DMS53 treated with DMSO at 0.1 percent for 48 hours (cell line): ENCODE measurements around the gene ATRNL1.
"Not testable (repeated sequence)": the region's sequence is repeated elsewhere in the genome, so short reads cannot be mapped to it uniquely, and the experiment has no call there.

Experiments used
- DNase-seq: peaks from one replicate; lab custom pipeline; 2025; ENCODE audit not compliant: unreplicated experiment; lab: John Stamatoyannopoulos, UW

ATRNL1 gene

DNA sequence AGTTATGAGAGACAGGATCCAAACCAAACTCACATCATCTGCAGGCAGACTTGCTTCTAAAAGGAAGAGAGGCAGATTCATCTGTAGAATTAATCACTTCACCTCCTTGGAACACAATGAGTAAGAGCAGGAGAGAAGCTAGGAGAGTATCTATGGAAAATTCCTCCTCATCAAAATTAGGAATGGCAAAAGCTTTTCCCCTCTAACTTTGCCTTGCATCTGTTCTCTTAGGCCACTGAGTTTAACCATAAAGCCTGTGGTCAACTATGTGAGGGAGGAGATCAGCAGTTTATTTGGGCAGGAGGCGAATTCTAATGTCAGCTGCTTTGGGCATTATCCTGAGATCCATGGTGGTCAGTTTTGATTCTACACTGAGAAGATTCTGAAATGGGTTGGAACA lies 618.1 kb downstream of the ATRNL1 start:
- no peak for DNase-seq

- no peak for DNase-seq
Observed at GRCh38 chr10:115720121-115720520, 627.0 kb downstream of the ATRNL1 start.

- DNase-seq: no peak
Observed at GRCh38 chr10:115727129-115727528, 634.0 kb downstream of the ATRNL1 start.

- no peak for DNase-seq
Observed at GRCh38 chr10:115744089-115744488, 650.9 kb downstream of the ATRNL1 start.

DNA sequence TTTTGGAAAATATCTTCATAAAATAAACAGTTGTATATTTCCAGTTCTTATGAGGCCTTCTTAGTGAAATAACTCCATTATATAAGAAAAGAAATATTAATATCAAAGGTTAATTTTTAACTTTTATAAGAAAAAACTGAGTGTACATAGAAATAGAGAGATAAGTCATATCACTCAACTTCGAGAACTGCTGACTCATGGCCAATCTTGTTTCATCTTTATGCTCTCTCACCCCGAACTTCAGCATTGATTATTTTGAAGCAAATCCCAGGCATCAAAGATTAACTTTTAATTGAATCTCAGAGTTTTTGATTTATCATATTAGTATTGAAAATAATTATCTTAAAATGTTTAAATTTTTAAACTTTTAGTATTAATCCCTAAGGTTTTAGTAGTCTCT lies 652.8 kb downstream of the ATRNL1 start:
- DNase-seq: no peak

DNA sequence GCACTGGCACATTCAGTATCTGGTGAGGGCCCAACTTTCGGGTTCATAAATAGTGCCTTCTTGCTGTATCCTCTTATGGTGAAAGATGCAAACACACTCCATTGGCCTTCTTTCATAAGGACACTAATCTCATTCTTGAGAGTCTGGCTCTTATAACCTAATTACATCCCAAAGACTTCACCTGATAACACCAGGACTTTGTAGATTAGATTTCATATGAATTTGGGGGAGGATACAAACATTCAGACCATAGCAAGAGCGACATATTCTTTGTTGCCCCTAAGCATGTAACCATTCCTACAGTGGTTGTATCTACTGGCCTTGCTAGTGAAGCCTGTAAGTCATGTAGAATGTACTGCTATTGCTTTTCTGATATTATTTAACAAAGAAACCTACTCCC lies 654.6 kb downstream of the ATRNL1 start:
- DNase-seq: no peak

- not testable (repeated sequence) for DNase-seq
Observed at GRCh38 chr10:115758488-115758887, 665.3 kb downstream of the ATRNL1 start.

- no peak for DNase-seq
Observed at GRCh38 chr10:115760131-115760530, 667.0 kb downstream of the ATRNL1 start.

- DNase-seq: no peak
Observed at GRCh38 chr10:115761166-115761565, 668.0 kb downstream of the ATRNL1 start.

DNA sequence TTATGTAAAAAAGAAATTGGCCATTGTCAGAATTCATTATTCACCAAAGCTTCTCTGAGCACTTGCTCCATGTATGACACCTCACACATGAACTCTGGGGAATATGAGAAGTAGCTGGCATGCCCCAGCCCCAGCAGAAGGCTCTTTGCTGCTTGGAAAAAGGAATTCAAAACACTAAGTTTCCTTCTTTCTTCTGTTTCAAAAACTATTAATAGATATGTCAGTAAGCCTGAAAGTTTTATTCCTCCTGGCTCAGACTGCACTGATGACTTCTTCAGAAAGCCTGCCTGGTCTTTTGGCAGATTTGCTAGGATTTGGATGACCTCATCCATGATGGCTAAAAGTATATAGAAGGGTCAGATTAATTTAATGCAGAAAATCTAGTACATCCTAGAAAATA lies 668.9 kb downstream of the ATRNL1 start:
- no peak for DNase-seq

GRCh38 chr10:115771755-115772154 lies 678.6 kb downstream of the ATRNL1 start:
- no peak for DNase-seq

DNA sequence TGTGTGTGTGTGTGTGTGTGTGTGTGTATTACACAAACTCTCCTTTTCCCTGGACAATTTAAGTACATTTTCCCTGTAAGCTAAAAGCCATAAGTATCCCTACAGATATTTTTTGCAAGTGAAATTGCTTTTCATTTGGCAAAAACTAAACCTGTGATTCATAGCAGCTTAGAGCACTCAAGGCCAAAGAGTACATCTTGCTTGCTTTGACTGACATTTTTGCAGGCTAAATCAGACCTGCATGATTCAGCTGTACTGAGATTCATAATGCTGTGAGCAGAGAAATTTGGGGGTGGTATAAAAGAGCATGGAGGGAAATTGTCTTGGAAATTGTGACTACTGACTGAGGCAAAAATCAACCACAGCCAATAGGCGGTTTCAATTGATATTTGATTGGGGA lies 679.4 kb downstream of the ATRNL1 start:
- DNase-seq: no peak

GRCh38 chr10:115773832-115774231 lies 680.7 kb downstream of the ATRNL1 start:
- DNase-seq: no peak

- no peak for DNase-seq
Observed at GRCh38 chr10:115774721-115775120, 681.6 kb downstream of the ATRNL1 start.

- no peak for DNase-seq
Observed at GRCh38 chr10:115777646-115778045, 684.5 kb downstream of the ATRNL1 start.

- no peak for DNase-seq
Observed at GRCh38 chr10:115790220-115790619, 697.1 kb downstream of the ATRNL1 start.

DNA sequence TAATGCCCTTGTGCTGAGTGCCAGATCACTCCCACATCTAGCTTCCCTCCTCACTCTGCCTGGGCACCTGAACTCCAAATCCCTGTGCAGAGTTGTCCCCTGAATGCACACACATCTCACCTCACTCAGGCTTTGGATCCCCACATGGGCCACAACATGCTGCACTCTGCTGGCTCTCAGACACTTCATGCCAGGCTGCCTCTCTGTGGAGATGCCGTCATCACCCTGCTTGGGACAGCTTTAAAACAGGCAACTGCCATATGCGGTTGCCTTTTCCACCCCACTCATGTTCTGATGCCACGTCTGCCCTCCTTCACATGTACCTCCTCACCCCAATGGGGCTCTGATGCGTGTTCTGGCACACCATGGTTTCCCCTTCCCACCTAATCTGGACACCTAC lies 702.8 kb downstream of the ATRNL1 start:
- no peak for DNase-seq

DNA sequence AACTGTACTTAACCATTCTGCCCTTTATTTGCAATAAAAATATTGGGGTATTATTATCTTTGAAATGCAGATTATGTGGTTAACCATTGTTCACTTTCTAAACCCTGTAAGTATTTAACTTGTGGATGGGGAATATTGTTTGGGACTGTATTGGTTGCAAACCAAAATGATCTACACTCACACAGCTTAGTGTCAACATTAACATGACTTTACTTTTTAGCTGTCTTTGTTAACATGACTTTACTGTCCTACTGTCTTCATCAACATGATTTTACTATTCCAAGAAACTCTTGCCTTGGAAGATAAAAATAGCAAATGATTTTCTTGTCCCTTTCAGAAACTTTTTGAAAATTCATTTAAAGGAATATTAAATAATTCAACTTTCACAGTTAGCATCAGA lies 708.3 kb downstream of the ATRNL1 start:
- no peak for DNase-seq

DNA sequence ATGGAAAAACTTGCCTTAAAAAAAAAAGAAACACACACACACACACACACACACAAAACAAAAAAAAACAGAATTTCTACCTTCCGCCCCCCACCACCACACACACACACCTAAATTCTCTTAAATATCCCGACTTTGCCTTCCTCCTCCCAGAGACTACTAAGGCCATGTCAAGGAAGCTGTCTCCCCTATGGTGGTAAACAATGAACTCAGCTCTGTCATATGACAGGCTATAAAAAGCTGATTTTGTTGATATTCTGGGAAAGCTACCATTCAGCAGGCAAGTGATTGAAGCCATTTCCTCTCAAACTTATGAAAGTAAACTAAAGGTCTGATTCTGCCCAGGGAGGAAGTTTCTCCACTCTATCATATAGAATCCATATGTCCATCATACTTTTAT lies 708.8 kb downstream of the ATRNL1 start:
- no peak for DNase-seq

DNA sequence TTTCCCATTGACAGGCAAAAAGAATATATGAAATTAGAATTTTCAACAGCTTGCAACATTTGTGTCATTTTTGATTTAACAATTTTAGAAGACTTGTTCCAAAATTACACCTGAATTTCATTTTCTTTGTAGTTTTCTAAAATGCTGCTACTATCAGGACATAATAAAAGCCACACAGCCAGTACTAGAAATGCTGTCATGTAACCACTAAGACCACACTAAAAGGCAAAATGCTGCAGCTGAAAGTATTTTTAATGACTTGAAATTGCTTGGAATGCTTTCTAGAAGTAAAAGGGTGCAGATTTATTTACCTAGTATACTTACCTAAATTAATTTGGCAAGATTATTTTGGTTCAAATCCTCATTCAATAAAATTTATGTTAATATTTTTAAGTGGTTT lies 709.7 kb downstream of the ATRNL1 start:
- DNase-seq: no peak

DNA sequence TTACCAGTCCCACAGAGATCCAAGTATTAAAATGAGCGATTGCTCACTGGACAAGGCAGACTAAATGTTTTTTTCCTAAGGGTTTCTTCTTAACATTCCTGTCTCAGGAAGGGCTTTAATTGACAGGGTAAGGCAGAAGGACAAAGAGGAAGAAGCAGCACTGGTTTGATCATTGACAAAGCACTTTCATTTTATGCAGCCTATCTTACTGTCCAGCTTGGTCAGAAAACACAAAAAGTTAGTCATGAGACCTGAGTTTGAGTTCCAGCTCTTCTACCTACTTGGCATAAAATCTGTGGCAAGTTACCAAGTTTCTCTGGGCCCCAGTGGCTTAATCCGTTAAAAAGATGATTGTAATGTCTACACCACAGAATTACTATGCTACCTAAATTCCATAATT lies 721.4 kb downstream of the ATRNL1 start:
- DNase-seq: no peak

DNA sequence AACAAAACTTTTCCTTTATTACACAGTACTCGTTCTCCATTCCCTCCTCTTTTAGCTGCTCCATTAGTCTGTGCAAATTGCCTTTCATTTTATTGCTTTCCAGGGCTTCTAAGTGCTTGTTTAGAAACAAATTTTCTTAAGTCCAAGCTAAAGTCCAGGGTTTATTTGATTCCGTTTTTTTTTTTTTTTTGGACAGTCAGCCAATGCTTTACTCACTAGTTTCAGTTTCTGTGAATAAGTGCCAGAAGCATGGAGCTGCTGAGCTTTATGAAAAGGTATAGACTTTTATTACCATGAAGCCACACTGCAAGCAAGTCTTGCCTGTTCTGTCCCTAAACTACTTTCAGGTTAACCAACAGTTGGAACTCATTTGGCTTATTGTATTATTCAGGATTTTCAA lies 724.8 kb downstream of the ATRNL1 start:
- DNase-seq: no peak

DNA sequence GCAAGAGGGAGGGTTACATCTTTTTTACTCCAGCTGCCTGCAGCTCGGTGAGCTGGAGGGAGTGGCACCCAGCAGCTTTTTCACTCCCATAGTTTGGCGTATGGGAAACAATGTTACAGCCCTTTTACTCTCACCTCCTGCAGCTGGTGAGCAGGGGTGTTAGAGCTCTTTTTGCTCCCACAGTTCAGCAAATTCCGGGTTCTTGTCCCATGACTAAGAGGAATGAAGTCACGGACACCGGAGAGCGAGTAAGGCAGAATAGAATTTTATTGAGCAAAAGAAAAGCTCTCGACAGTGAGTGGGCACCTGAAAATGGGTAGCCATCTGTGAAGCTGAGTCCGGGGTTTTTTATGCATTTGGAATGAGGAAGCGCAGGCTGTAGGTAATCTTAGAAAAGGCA lies 733.2 kb downstream of the ATRNL1 start:
- no peak for DNase-seq
